ENCODE data around the gene GTPBP3. TPM values are rescaled to one million over a fixed set of nuclear protein-coding genes. Genes with fewer than 3 reads are reported as not detected.
A peak's percentile ranks its signal among the peaks of the same experiment; 100 is the strongest.

The GTPBP3 gene
- total and polyA plus RNA-seq, 2 of the 13 experiments (the other 11 are each of a cell fraction or from before 2014, with no cell fraction given), result 17.5 to 30.0 TPM

DNA sequence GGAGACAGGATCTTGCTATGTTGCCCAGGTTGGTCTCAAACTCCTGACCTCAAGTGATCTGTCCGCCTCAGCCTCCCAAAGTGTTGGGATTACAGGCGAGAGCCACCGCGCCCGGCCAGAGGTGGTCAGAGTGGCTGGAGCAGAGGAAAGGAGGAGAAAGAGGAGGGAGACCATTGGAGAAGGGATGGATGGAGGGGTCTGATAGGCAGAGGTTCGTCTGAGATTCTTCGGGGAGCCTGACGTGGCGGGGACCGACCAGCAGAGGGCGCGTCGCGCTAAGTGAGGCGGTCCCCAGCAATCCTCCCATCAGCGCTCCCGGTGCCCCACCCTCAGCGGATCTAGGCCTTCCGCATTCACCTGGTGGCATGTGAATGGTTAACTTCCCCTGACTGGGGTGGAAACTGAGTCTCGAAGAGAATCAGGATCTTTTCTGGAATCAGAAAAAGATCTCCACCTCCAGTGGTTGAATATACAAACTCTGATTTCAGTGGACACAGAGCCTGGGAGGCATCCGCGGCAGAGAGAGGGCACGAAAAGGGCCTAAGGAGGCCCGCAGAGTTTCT is 8.8 kb downstream of the GTPBP3 start (continued):
- TF ChIP-seq ARID3A (IDR thresholded peaks at IDR 0.05; ENCODE audit: low read depth, low read length) (no peak), DMTF1 (CRISPR knock-in tag; IDR thresholded peaks at IDR 0.05) (no peak), ZNF121 (CRISPR knock-in tag; IDR thresholded peaks at IDR 0.05) (peak; percentile 96), ZNF142 (CRISPR knock-in tag; IDR thresholded peaks at IDR 0.05) (0 out of 2 replicates have a peak, but pooled peaks have one; percentile 57), ZNF383 (CRISPR knock-in tag; IDR thresholded peaks at IDR 0.05; ENCODE audit: borderline replicate concordance) (no peak), ZKSCAN8 (CRISPR knock-in tag; IDR thresholded peaks at IDR 0.05; ENCODE audit: borderline replicate concordance) (peak; percentile 46; the same call in 1 of the 2 replicates), ZNF251 (CRISPR knock-in tag; IDR thresholded peaks at IDR 0.05) (no peak), ZNF263 (CRISPR knock-in tag; IDR thresholded peaks at IDR 0.05) (peak; percentile 49; the same call in 1 of the 2 replicates), ZNF652 (CRISPR knock-in tag; IDR thresholded peaks at IDR 0.05; ENCODE audit: borderline replicate concordance, low read depth) (peak; percentile 89), RCOR2 (CRISPR knock-in tag; IDR thresholded peaks at IDR 0.05) (0 out of 2 replicates have a peak, but pooled peaks have one; percentile 25), ZNF143 (CRISPR knock-in tag; IDR thresholded peaks at IDR 0.05) (0 out of 2 replicates have a peak, but pooled peaks have one; percentile 38), RAD21 (CRISPR knock-in tag; IDR thresholded peaks at IDR 0.05) (peak; percentile 81), MAZ (IDR thresholded peaks at IDR 0.05; ENCODE audit: borderline replicate concordance, low read depth, low read length) (peak; percentile 32; the same call in 1 of the 2 replicates), MAZ (CRISPR knock-in tag; IDR thresholded peaks at IDR 0.05; ENCODE audit: low read depth) (peak; percentile 69), ZSCAN25 (CRISPR knock-in tag; IDR thresholded peaks at IDR 0.05) (no peak), ZFY (CRISPR knock-in tag; IDR thresholded peaks at IDR 0.05) (peak; percentile 55; the same call in 1 of the 2 replicates)
- TF ChIP-seq, protein P1, sequence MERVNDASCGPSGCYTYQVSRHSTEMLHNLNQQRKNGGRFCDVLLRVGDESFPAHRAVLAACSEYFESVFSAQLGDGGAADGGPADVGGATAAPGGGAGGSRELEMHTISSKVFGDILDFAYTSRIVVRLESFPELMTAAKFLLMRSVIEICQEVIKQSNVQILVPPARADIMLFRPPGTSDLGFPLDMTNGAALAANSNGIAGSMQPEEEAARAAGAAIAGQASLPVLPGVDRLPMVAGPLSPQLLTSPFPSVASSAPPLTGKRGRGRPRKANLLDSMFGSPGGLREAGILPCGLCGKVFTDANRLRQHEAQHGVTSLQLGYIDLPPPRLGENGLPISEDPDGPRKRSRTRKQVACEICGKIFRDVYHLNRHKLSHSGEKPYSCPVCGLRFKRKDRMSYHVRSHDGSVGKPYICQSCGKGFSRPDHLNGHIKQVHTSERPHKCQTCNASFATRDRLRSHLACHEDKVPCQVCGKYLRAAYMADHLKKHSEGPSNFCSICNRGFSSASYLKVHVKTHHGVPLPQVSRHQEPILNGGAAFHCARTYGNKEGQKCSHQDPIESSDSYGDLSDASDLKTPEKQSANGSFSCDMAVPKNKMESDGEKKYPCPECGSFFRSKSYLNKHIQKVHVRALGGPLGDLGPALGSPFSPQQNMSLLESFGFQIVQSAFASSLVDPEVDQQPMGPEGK (CRISPR knock-in tag; IDR thresholded peaks at IDR 0.05), result peak; percentile 76
